ENCODE data around the gene KEL.

KEL gene

GRCh38 chr7:142961595-142961972, 579 bp downstream of the KEL start:
- H3K4me3 ChIP-seq (ENCODE audit: insufficient read length, low read depth): no peak overlapping the region

GRCh38 chr7:142960955-142961512, 1.1 kb downstream of the KEL start:
- peaks cover 3% of the 10 kb centered on the region for H3K4me1 ChIP-seq (ENCODE audit: insufficient read depth, insufficient read length)
- DNase-seq (ENCODE audit: low read depth, low spot score): no peak

More at GRCh38 chr7:142961595-142961972, 579 bp downstream of the KEL start:
- Histone ChIP-seq H3K27me3 (ENCODE audit: insufficient read depth, insufficient read length) (no peaks in the 10 kb centered on the region), H3K4me1 (ENCODE audit: insufficient read depth, insufficient read length) (peaks cover 3% of the 10 kb centered on the region), H3K36me3 (ENCODE audit: insufficient read depth, insufficient read length, low read length) (no peaks in the 10 kb centered on the region), H3K9ac (ENCODE audit: insufficient read length, low read depth) (no peak overlapping the region), H3K9me3 (ENCODE audit: insufficient read depth, low read length) (no peaks in the 10 kb centered on the region)
- no peak for DNase-seq (ENCODE audit: low read depth, low spot score)
- TF ChIP-seq ZNF274 (IDR thresholded peaks at IDR 0.05; ENCODE audit: low read depth, low read length) (no peak), SUZ12 (IDR thresholded peaks at IDR 0.05; ENCODE audit: extremely low read depth, insufficient read depth, insufficient read length) (no peak), YY1 (IDR thresholded peaks at IDR 0.05; ENCODE audit: insufficient read depth, insufficient read length) (no peak)

GRCh38 chr7:142959202-142959601, 3.0 kb downstream of the KEL start:
- H3K36me3 ChIP-seq (ENCODE audit: insufficient read depth, insufficient read length, low read length): peaks cover 3% of the 10 kb centered on the region
- peaks cover 10% of the 10 kb centered on the region for H3K9me3 ChIP-seq (ENCODE audit: insufficient read depth, low read length)
- no peak for TF ChIP-seq YY1 (IDR thresholded peaks at IDR 0.05; ENCODE audit: insufficient read depth, insufficient read length)
- no peak for TF ChIP-seq SUZ12 (IDR thresholded peaks at IDR 0.05; ENCODE audit: extremely low read depth, insufficient read depth, insufficient read length)
- TF ChIP-seq ZNF274 (IDR thresholded peaks at IDR 0.05; ENCODE audit: low read depth, low read length): no peak
- no peak overlapping the region for H3K9ac ChIP-seq (ENCODE audit: insufficient read length, low read depth)
- no peaks in the 10 kb centered on the region for H3K27me3 ChIP-seq (ENCODE audit: insufficient read depth, insufficient read length)
- peaks cover 3% of the 10 kb centered on the region for H3K4me1 ChIP-seq (ENCODE audit: insufficient read depth, insufficient read length)
- no peak for DNase-seq (ENCODE audit: low read depth, low spot score)
- no peak overlapping the region for H3K4me3 ChIP-seq (ENCODE audit: insufficient read length, low read depth)

More at GRCh38 chr7:142960955-142961512, 1.1 kb downstream of the KEL start:
- TF ChIP-seq SUZ12 (IDR thresholded peaks at IDR 0.05; ENCODE audit: extremely low read depth, insufficient read depth, insufficient read length) (no peak), YY1 (IDR thresholded peaks at IDR 0.05; ENCODE audit: insufficient read depth, insufficient read length) (no peak), ZNF274 (IDR thresholded peaks at IDR 0.05; ENCODE audit: low read depth, low read length) (no peak)
- H3K27me3 ChIP-seq (ENCODE audit: insufficient read depth, insufficient read length): no peaks in the 10 kb centered on the region
- no peak overlapping the region for H3K9ac ChIP-seq (ENCODE audit: insufficient read length, low read depth)
- H3K4me3 ChIP-seq (ENCODE audit: insufficient read length, low read depth): no peak overlapping the region
- no peaks in the 10 kb centered on the region for H3K9me3 ChIP-seq (ENCODE audit: insufficient read depth, low read length)
- no peaks in the 10 kb centered on the region for H3K36me3 ChIP-seq (ENCODE audit: insufficient read depth, insufficient read length, low read length)

GRCh38 chr7:142957723-142958122, 4.4 kb downstream of the KEL start:
- no peaks in the 10 kb centered on the region for H3K27me3 ChIP-seq (ENCODE audit: insufficient read depth, insufficient read length)
- H3K9me3 ChIP-seq (ENCODE audit: insufficient read depth, low read length): peaks cover 10% of the 10 kb centered on the region
- TF ChIP-seq ZNF274 (IDR thresholded peaks at IDR 0.05; ENCODE audit: low read depth, low read length) (no peak), YY1 (IDR thresholded peaks at IDR 0.05; ENCODE audit: insufficient read depth, insufficient read length) (no peak), SUZ12 (IDR thresholded peaks at IDR 0.05; ENCODE audit: extremely low read depth, insufficient read depth, insufficient read length) (no peak)
- peaks cover 3% of the 10 kb centered on the region for H3K4me1 ChIP-seq (ENCODE audit: insufficient read depth, insufficient read length)
- H3K36me3 ChIP-seq (ENCODE audit: insufficient read depth, insufficient read length, low read length): peaks cover 3% of the 10 kb centered on the region
- no peak overlapping the region for H3K9ac ChIP-seq (ENCODE audit: insufficient read length, low read depth)
- H3K4me3 ChIP-seq (ENCODE audit: insufficient read length, low read depth): no peak overlapping the region
- no peak for DNase-seq (ENCODE audit: low read depth, low spot score)

GRCh38 chr7:142956951-142957623, 5.1 kb downstream of the KEL start:
- DNase-seq (ENCODE audit: low read depth, low spot score): no peak
- H3K9ac ChIP-seq (ENCODE audit: insufficient read length, low read depth): no peak overlapping the region
- peaks cover 3% of the 10 kb centered on the region for H3K4me1 ChIP-seq (ENCODE audit: insufficient read depth, insufficient read length)
- H3K4me3 ChIP-seq (ENCODE audit: insufficient read length, low read depth): no peak overlapping the region
- TF ChIP-seq ZNF274 (IDR thresholded peaks at IDR 0.05; ENCODE audit: low read depth, low read length) (no peak), YY1 (IDR thresholded peaks at IDR 0.05; ENCODE audit: insufficient read depth, insufficient read length) (no peak), SUZ12 (IDR thresholded peaks at IDR 0.05; ENCODE audit: extremely low read depth, insufficient read depth, insufficient read length) (no peak)
- H3K9me3 ChIP-seq (ENCODE audit: insufficient read depth, low read length): peaks cover 10% of the 10 kb centered on the region
- peaks cover 3% of the 10 kb centered on the region for H3K36me3 ChIP-seq (ENCODE audit: insufficient read depth, insufficient read length, low read length)
- H3K27me3 ChIP-seq (ENCODE audit: insufficient read depth, insufficient read length): no peaks in the 10 kb centered on the region

GRCh38 chr7:142954680-142955268, 7.4 kb downstream of the KEL start:
- H3K9me3 ChIP-seq (ENCODE audit: insufficient read depth, low read length): peaks cover 10% of the 10 kb centered on the region

GRCh38 chr7:142950235-142950634, 11.9 kb downstream of the KEL start:
- no peak overlapping the region for H3K9ac ChIP-seq (ENCODE audit: insufficient read length, low read depth)
- no peak for DNase-seq (ENCODE audit: low read depth, low spot score)
- peaks cover 3% of the 10 kb centered on the region for H3K36me3 ChIP-seq (ENCODE audit: insufficient read depth, insufficient read length, low read length)
- no peaks in the 10 kb centered on the region for H3K4me1 ChIP-seq (ENCODE audit: insufficient read depth, insufficient read length)
- TF ChIP-seq SUZ12 (IDR thresholded peaks at IDR 0.05; ENCODE audit: extremely low read depth, insufficient read depth, insufficient read length) (no peak), YY1 (IDR thresholded peaks at IDR 0.05; ENCODE audit: insufficient read depth, insufficient read length) (no peak), ZNF274 (IDR thresholded peaks at IDR 0.05; ENCODE audit: low read depth, low read length) (no peak)
- H3K9me3 ChIP-seq (ENCODE audit: insufficient read depth, low read length): peaks cover 9% of the 10 kb centered on the region
- no peak overlapping the region for H3K4me3 ChIP-seq (ENCODE audit: insufficient read length, low read depth)
- no peaks in the 10 kb centered on the region for H3K27me3 ChIP-seq (ENCODE audit: insufficient read depth, insufficient read length)

More at GRCh38 chr7:142954680-142955268, 7.4 kb downstream of the KEL start:
- DNase-seq (ENCODE audit: low read depth, low spot score): no peak
- no peak for TF ChIP-seq YY1 (IDR thresholded peaks at IDR 0.05; ENCODE audit: insufficient read depth, insufficient read length)
- no peak for TF ChIP-seq SUZ12 (IDR thresholded peaks at IDR 0.05; ENCODE audit: extremely low read depth, insufficient read depth, insufficient read length)
- TF ChIP-seq ZNF274 (IDR thresholded peaks at IDR 0.05; ENCODE audit: low read depth, low read length): no peak
- Histone ChIP-seq H3K36me3 (ENCODE audit: insufficient read depth, insufficient read length, low read length) (peaks cover 3% of the 10 kb centered on the region), H3K4me1 (ENCODE audit: insufficient read depth, insufficient read length) (peaks cover 3% of the 10 kb centered on the region), H3K4me3 (ENCODE audit: insufficient read length, low read depth) (no peak overlapping the region), H3K9ac (ENCODE audit: insufficient read length, low read depth) (no peak overlapping the region), H3K27me3 (ENCODE audit: insufficient read depth, insufficient read length) (no peaks in the 10 kb centered on the region)
